Fibroblast of pulmonary artery (primary cell): ENCODE measurements around the gene ACADL.
"Not testable (repeated sequence)": the region's sequence is repeated elsewhere in the genome, so short reads cannot be mapped to it uniquely, and the experiment has no call there.

Experiments
- DNase-seq: peaks from one replicate; pipeline ENCODE4 v3.0.0-alpha.2; 2010; ENCODE audit warnings: low read depth
- H3K4me3 ChIP-seq: replicated peaks from 2 replicates; pipeline ENCODE4 v1.5.1; 2011; ENCODE audit warnings: low read depth, mild to moderate bottlenecking, control low read depth, low read length, moderate library complexity
- TF ChIP-seq, protein P1 (sequence below): IDR thresholded peaks from 2 replicates; pipeline ENCODE4 v1.5.1; 2011; ENCODE audit warnings: mild to moderate bottlenecking, control low read depth, low read length, inconsistent platforms; ENCODE audit errors: missing control alignments

The ACADL gene

DNA sequence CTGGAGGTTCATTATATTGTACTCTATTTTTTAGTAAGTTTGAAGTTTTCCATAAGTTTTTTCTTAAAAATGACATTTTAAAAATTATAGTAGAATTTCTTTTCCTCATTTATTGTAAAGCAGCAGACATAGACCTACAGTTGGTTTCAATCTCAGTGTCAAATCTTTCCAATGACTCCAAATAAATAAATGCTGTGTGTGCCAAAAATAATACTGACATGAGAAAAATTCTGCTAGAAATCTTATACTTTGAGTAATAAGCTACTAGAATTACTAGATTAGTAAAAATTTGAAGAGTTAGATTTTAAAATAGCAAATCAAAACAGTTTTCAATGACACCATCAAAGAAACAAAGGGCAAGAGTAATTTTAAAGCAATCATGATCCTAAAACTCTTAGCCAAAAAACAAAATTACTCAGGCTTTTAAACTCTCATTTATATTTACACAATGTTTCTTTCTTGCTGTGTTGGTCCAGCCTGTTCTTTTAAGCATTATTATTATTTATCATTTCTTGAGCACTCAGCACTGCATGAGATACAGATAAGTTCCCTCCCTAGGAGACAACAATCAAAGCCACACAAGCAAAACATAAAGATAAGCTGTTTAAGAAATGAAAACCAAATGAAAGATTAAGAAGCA lies 45.8 kb downstream of the ACADL start:
- TF ChIP-seq, protein P1, sequence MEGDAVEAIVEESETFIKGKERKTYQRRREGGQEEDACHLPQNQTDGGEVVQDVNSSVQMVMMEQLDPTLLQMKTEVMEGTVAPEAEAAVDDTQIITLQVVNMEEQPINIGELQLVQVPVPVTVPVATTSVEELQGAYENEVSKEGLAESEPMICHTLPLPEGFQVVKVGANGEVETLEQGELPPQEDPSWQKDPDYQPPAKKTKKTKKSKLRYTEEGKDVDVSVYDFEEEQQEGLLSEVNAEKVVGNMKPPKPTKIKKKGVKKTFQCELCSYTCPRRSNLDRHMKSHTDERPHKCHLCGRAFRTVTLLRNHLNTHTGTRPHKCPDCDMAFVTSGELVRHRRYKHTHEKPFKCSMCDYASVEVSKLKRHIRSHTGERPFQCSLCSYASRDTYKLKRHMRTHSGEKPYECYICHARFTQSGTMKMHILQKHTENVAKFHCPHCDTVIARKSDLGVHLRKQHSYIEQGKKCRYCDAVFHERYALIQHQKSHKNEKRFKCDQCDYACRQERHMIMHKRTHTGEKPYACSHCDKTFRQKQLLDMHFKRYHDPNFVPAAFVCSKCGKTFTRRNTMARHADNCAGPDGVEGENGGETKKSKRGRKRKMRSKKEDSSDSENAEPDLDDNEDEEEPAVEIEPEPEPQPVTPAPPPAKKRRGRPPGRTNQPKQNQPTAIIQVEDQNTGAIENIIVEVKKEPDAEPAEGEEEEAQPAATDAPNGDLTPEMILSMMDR: no peak
- H3K4me3 ChIP-seq: no peak overlapping the region
- DNase-seq: no peak

DNA sequence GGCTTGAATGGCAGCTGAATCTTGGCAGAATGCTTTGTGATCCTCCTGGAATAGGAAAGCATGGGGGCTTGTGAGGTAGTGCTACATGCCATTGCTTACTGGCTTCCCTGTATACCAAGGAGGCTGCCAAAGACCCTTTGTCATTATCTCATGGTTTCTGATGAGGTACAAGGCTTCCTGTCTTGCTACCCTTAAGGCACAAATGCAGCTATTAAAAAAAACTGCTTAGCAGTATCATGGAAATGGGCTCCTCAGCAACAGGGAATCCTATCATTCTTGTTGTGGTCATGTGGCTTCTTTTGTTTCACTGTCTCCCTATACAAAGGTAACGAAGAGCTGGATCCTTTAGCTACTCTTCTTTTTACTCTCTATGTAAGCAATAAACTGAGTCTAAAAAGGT lies 47.5 kb downstream of the ACADL start:
- TF ChIP-seq, protein P1: no peak
- DNase-seq: no peak
- no peak overlapping the region for H3K4me3 ChIP-seq

DNA sequence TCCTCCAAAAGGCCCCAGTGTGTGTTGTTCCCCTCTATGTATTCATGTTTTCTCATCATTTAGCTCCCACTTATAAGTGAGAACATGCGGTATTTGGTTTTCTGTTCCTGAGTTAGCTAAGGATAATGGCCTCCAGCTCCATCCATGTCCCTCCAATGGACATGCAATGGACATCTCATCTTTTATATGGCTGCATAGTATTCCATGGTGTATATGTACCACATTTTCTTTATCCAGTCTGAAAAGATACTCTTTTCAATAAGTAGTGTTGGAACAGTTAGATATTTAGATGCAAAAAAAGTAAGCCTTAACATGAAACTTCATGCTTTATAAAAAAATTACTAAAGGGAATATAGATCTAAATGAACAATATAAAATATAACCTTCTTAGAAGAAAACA lies 48.1 kb downstream of the ACADL start:
- not testable (repeated sequence) for DNase-seq, H3K4me3 ChIP-seq

DNA sequence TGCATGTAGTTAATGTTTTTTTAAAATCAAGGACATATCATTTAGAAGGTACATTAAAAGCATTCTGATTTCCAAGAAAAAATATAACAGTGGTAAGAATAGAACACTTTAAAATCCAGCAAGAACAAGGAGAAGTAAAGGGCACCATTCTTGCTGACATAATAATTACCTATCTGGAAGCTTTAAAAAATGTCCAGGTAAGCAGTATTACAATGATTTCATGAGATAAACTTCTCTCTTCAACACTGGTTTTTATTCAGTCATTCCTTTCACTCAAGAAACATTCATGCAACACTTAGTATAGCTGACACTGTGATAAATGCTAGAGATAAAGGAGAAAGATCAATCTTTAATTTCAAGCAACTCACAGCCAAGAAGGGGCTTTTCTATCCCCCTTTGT lies 51.2 kb downstream of the ACADL start:
- TF ChIP-seq, protein P1: no peak
- H3K4me3 ChIP-seq: no peak overlapping the region
- DNase-seq: no peak

- H3K4me3 ChIP-seq: peak overlapping the region; percentile 63
- no peak for DNase-seq
- TF ChIP-seq, protein P1: no peak
Measured at GRCh38 chr2:210172219-210172575, 53.0 kb downstream of the ACADL start.

GRCh38 chr2:210171309-210172218 lies 53.7 kb downstream of the ACADL start, which contains the start of gene KANSL1L:
Gene KANSL1L, minus strand, starts transcription at chr2:210171409. Its CDS starts 16,827 bp downstream, at chr2:210154582.
- H3K4me3 ChIP-seq: peak within 1 kb of the TSS; percentile 66
- TF ChIP-seq, protein P1: no peak
- DNase-seq: peak; percentile 97

DNA sequence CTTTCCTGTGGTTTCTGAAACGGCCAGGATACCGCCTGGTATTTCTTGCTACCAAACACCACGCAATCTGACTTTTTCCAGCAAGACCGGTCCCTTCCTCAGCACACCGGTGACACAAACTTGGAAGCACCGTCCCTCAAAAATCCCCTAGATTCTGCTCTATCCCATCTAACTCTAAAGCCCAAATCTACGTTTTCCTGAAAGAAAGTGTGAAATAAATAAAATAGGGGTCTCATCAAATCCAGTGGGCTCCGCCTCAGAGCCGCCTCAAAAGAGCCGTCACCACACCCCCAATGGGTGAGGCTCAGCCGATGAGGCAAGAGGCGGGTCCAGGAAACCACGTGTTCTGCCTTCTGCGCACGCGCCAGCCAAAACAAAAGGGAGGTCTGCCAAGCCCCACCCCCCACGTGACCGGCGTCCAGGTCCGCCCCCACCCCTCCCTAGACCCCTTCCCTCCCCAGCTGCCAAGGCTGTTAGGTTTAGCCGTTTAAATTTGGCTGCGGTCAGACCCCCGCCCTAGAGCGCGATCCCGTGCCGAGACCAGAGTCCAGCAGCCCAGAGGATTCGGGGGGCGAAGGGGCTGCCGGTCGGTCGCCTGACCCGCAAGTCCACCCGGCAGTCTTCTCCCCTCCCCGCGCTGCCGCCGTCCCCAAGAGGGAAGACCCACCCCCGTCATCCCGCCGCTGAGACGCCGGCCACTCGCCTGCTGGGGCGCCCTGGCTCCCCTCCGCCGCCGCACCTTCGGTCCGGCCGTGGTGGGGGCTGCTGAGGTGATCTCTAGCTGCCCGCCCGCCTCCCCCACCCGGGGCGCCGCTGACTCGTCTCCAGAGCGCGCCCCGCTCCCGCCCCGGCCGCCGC lies 54.6 kb downstream of the ACADL start:
- TF ChIP-seq, protein P1: no peak
- peak; percentile 97 for DNase-seq
- H3K4me3 ChIP-seq: peak overlapping the region; percentile 66
